Measurements from ENCODE around the gene KRT32. TPM values are rescaled to one million over a fixed set of nuclear protein-coding genes. Genes with fewer than 3 reads are reported as not detected.
"Not testable (repeated sequence)": the region's sequence is repeated elsewhere in the genome, so short reads cannot be mapped to it uniquely, and the experiment has no call there.

Gene KRT32
- total and polyA plus RNA-seq, 9 donors, result not detected

GRCh38 chr17:41433586-41433985, 33.6 kb downstream of the KRT32 start:
- no peak for DNase-seq
- Histone ChIP-seq H3K36me3 (ENCODE audit: control insufficient read depth, insufficient read depth, low read length) (no peaks in the 10 kb centered on the region), H3K4me3 (ENCODE audit: low read length) (no peak overlapping the region), H3K9me3 (replicated peaks; ENCODE audit: control insufficient read depth, low read depth, low read length) (no peaks in the 10 kb centered on the region), H3K4me1 (ENCODE audit: control insufficient read depth, insufficient read depth, low read length) (no peaks in the 10 kb centered on the region), H3K27ac (ENCODE audit: low read length) (no peak overlapping the region), H3K27me3 (ENCODE audit: control insufficient read depth, insufficient read depth, low read length) (no peaks in the 10 kb centered on the region)
- no CpG with 5 or more reads among the region's 4 CpGs for WGBS (ENCODE audit: insufficient coverage)

- not testable (repeated sequence) for H3K4me1 ChIP-seq (ENCODE audit: control insufficient read depth, insufficient read depth, low read length); H3K9me3 ChIP-seq (replicated peaks; ENCODE audit: control insufficient read depth, low read depth, low read length); DNase-seq; H3K36me3 ChIP-seq (ENCODE audit: control insufficient read depth, insufficient read depth, low read length); H3K27me3 ChIP-seq (ENCODE audit: control insufficient read depth, insufficient read depth, low read length); H3K27ac ChIP-seq (ENCODE audit: low read length); H3K4me3 ChIP-seq (ENCODE audit: low read length)
- WGBS (ENCODE audit: insufficient coverage), result 77% methylated on average over 8 of the region's 9 CpGs
Measured at GRCh38 chr17:41430376-41430775, 36.8 kb downstream of the KRT32 start.

- H3K27ac ChIP-seq (ENCODE audit: low read length), result no peak overlapping the region
- H3K36me3 ChIP-seq (ENCODE audit: control insufficient read depth, insufficient read depth, low read length), result no peaks in the 10 kb centered on the region
- H3K9me3 ChIP-seq (replicated peaks; ENCODE audit: control insufficient read depth, low read depth, low read length), result no peaks in the 10 kb centered on the region
- WGBS (ENCODE audit: insufficient coverage), result 73% methylated on average over 5 of the region's 7 CpGs
- no peaks in the 10 kb centered on the region for H3K27me3 ChIP-seq (ENCODE audit: control insufficient read depth, insufficient read depth, low read length)
- DNase-seq, result no peak
- H3K4me3 ChIP-seq (ENCODE audit: low read length), result no peak overlapping the region
- H3K4me1 ChIP-seq (ENCODE audit: control insufficient read depth, insufficient read depth, low read length), result no peaks in the 10 kb centered on the region
Measured at GRCh38 chr17:41429667-41430066, 37.5 kb downstream of the KRT32 start.

- Histone ChIP-seq H3K9me3 (replicated peaks; ENCODE audit: control insufficient read depth, low read depth, low read length) (no peaks in the 10 kb centered on the region), H3K4me3 (ENCODE audit: low read length) (no peak overlapping the region), H3K27me3 (ENCODE audit: control insufficient read depth, insufficient read depth, low read length) (peaks cover 3% of the 10 kb centered on the region), H3K4me1 (ENCODE audit: control insufficient read depth, insufficient read depth, low read length) (no peaks in the 10 kb centered on the region), H3K27ac (ENCODE audit: low read length) (no peak overlapping the region), H3K36me3 (ENCODE audit: control insufficient read depth, insufficient read depth, low read length) (no peaks in the 10 kb centered on the region)
- 55% methylated on average over 3 of the region's 4 CpGs for WGBS (ENCODE audit: insufficient coverage)
- DNase-seq, result no peak
Measured at GRCh38 chr17:41428591-41429291, 38.4 kb downstream of the KRT32 start.

- DNase-seq, result no peak
- peaks cover 5% of the 10 kb centered on the region for H3K27me3 ChIP-seq (ENCODE audit: control insufficient read depth, insufficient read depth, low read length)
Measured at GRCh38 chr17:41424111-41424635, 43.0 kb downstream of the KRT32 start, which contains the start of gene KRT37. Gene KRT37 (minus strand): TSS chr17:41424585. CDS start chr17:41424523, 62 bp downstream.

GRCh38 chr17:41422586-41422985, 44.6 kb downstream of the KRT32 start:
- H3K9me3 ChIP-seq (replicated peaks; ENCODE audit: control insufficient read depth, low read depth, low read length); H3K4me3 ChIP-seq (ENCODE audit: low read length); H3K27me3 ChIP-seq (ENCODE audit: control insufficient read depth, insufficient read depth, low read length); DNase-seq; H3K4me1 ChIP-seq (ENCODE audit: control insufficient read depth, insufficient read depth, low read length); H3K36me3 ChIP-seq (ENCODE audit: control insufficient read depth, insufficient read depth, low read length); H3K27ac ChIP-seq (ENCODE audit: low read length): not testable (repeated sequence)
- 90% methylated on average over 10 of the region's 11 CpGs for whole genome bisulfite sequencing (ENCODE audit: insufficient coverage)

More at GRCh38 chr17:41424111-41424635, 43.0 kb downstream of the KRT32 start, which contains the start of gene KRT37:
- H3K4me1 ChIP-seq (ENCODE audit: control insufficient read depth, insufficient read depth, low read length), result no peaks in the 10 kb centered on the region
- no peaks in the 10 kb centered on the region for H3K36me3 ChIP-seq (ENCODE audit: control insufficient read depth, insufficient read depth, low read length)
- H3K27ac ChIP-seq (ENCODE audit: low read length), result no peak within 1 kb of the TSS
- H3K9me3 ChIP-seq (replicated peaks; ENCODE audit: control insufficient read depth, low read depth, low read length), result no peaks in the 10 kb centered on the region
- 93% methylated on average over 10 of the region's 13 CpGs for WGBS (ENCODE audit: insufficient coverage)
- no peak within 1 kb of the TSS for H3K4me3 ChIP-seq (ENCODE audit: low read length)

GRCh38 chr17:41421617-41422016, 45.6 kb downstream of the KRT32 start:
- 51% methylated on average over 4 of the region's 4 CpGs for WGBS (ENCODE audit: insufficient coverage)
- no peaks in the 10 kb centered on the region for H3K36me3 ChIP-seq (ENCODE audit: control insufficient read depth, insufficient read depth, low read length)
- no peak overlapping the region for H3K27ac ChIP-seq (ENCODE audit: low read length)
- H3K9me3 ChIP-seq (replicated peaks; ENCODE audit: control insufficient read depth, low read depth, low read length), result no peaks in the 10 kb centered on the region
- DNase-seq, result no peak
- no peak overlapping the region for H3K4me3 ChIP-seq (ENCODE audit: low read length)
- H3K4me1 ChIP-seq (ENCODE audit: control insufficient read depth, insufficient read depth, low read length), result peaks cover 7% of the 10 kb centered on the region
- H3K27me3 ChIP-seq (ENCODE audit: control insufficient read depth, insufficient read depth, low read length), result peaks cover 5% of the 10 kb centered on the region

- peaks cover 5% of the 10 kb centered on the region for H3K27me3 ChIP-seq (ENCODE audit: control insufficient read depth, insufficient read depth, low read length)
- no peaks in the 10 kb centered on the region for H3K36me3 ChIP-seq (ENCODE audit: control insufficient read depth, insufficient read depth, low read length)
- no peak for DNase-seq
- peaks cover 7% of the 10 kb centered on the region for H3K4me1 ChIP-seq (ENCODE audit: control insufficient read depth, insufficient read depth, low read length)
- H3K4me3 ChIP-seq (ENCODE audit: low read length), result no peak overlapping the region
- H3K9me3 ChIP-seq (replicated peaks; ENCODE audit: control insufficient read depth, low read depth, low read length), result no peaks in the 10 kb centered on the region
- WGBS (ENCODE audit: insufficient coverage), result 73% methylated on average over 9 of the region's 9 CpGs
- H3K27ac ChIP-seq (ENCODE audit: low read length), result no peak overlapping the region
Measured at GRCh38 chr17:41421116-41421515, 46.1 kb downstream of the KRT32 start.

GRCh38 chr17:41420134-41420533, 47.1 kb downstream of the KRT32 start:
- peaks cover 7% of the 10 kb centered on the region for H3K4me1 ChIP-seq (ENCODE audit: control insufficient read depth, insufficient read depth, low read length)
- H3K27ac ChIP-seq (ENCODE audit: low read length), result no peak overlapping the region
- WGBS (ENCODE audit: insufficient coverage), result no CpG with 5 or more reads among the region's 4 CpGs
- no peaks in the 10 kb centered on the region for H3K9me3 ChIP-seq (replicated peaks; ENCODE audit: control insufficient read depth, low read depth, low read length)
- no peak overlapping the region for H3K4me3 ChIP-seq (ENCODE audit: low read length)
- no peak for DNase-seq
- peaks cover 5% of the 10 kb centered on the region for H3K27me3 ChIP-seq (ENCODE audit: control insufficient read depth, insufficient read depth, low read length)
- H3K36me3 ChIP-seq (ENCODE audit: control insufficient read depth, insufficient read depth, low read length), result no peaks in the 10 kb centered on the region

- H3K27ac ChIP-seq (ENCODE audit: low read length), result no peak overlapping the region
- peaks cover 7% of the 10 kb centered on the region for H3K4me1 ChIP-seq (ENCODE audit: control insufficient read depth, insufficient read depth, low read length)
- H3K9me3 ChIP-seq (replicated peaks; ENCODE audit: control insufficient read depth, low read depth, low read length), result no peaks in the 10 kb centered on the region
- H3K36me3 ChIP-seq (ENCODE audit: control insufficient read depth, insufficient read depth, low read length), result no peaks in the 10 kb centered on the region
- WGBS (ENCODE audit: insufficient coverage), result 93% methylated on average over 3 of the region's 4 CpGs
- H3K4me3 ChIP-seq (ENCODE audit: low read length), result no peak overlapping the region
- H3K27me3 ChIP-seq (ENCODE audit: control insufficient read depth, insufficient read depth, low read length), result peaks cover 5% of the 10 kb centered on the region
- no peak for DNase-seq
Measured at GRCh38 chr17:41419716-41420115, 47.5 kb downstream of the KRT32 start.
